GM15510 (cell line): Measurements from ENCODE around the gene ILF2.
A peak's percentile ranks its signal among the peaks of the same experiment; 100 is the strongest.

ENCODE experiments used
- POLR2A ChIP-seq: IDR thresholded peaks from 3 replicates; pipeline ENCODE4 v1.6.1; 2011; ENCODE audit warnings: borderline replicate concordance; ENCODE audit not compliant: insufficient read length; ENCODE audit errors: extremely low read depth

Gene ILF2

DNA sequence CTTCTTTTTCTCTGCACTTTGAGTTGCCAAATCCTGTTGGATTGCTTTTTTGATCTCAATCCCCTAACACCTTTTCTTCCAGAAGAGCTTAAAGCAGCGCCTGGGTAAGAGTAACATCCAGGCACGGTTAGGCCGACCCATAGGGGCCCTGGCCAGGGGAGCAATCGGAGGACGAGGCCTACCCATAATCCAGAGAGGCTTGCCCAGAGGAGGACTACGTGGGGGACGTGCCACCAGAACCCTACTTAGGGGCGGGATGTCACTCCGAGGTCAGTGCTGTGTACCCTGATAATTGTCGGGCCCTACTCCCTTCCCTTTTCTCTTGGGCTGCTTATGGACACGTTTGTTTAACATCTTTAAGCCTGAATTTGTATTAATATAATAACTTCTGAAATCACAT is 28.6 kb downstream of the ILF2 start:
- no peak for TF ChIP-seq POLR2A

- no peak for TF ChIP-seq POLR2A
Observed at GRCh38 chr1:153640861-153641260, 29.9 kb downstream of the ILF2 start.

- TF ChIP-seq POLR2A, result no peak
Observed at GRCh38 chr1:153639280-153639679, 31.5 kb downstream of the ILF2 start.

DNA sequence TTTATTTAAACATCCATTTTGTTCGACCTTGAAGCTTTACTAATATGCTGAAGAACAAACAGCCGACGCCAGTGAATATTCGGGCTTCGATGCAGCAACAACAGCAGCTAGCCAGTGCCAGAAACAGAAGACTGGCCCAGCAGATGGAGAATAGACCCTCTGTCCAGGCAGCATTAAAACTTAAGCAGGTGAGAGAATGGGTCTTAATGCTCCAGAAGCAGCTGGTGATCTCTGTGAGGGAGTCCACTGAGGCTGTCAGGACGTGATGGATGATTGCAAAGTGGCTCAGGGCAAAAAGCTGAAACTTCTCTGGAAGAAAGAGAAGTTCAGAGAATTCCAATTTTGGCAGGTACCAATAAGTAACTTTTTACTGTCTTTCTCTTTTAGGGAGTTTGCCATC is 32.5 kb downstream of the ILF2 start:
- TF ChIP-seq POLR2A, result no peak

GRCh38 chr1:153636312-153636711 is 34.5 kb downstream of the ILF2 start:
- TF ChIP-seq POLR2A, result no peak

- TF ChIP-seq POLR2A, result no peak
Observed at GRCh38 chr1:153635872-153636271, 34.9 kb downstream of the ILF2 start.

DNA sequence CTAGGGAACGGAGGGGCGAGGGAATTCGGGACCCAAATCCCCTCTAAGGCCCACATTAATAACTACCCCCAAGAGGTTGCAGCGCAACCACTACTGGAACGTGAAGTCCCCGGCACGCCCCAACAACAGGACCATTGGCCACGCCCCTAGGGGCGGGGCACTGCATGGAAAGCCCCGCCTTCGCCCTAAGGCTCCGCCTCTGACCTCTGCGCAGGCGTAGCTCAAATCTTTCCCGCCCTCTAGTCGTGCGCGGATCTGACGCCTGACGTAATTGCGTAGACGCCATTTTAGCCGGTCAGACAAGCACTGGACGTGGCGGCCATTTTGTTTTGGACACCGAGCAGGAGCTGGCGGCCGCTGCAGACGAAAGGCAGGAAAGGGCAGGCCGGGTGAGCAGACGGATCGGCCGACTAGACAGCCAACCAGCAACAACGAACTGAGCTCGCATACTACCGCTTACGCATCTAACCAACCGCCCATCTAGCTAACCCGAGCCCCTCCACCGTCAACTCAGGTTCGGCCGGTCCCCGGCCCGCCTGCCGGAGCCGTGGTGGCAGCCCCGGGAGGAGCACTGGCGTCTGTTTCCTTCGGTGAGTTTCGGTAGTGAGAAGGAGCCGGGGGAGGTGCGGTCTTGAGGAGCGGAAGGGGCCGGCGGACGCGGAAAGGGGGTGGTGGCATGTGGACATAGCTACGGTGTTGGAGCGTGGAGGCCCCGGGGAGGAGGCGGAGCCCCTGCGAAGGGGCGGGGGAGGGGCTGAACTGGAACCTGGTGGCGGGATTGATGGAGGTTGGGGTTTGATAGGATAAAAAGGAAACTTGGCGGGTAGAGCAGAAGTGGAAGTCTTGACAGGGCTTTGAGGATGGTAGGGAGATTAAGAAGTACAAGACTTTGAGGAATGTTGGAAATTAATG is 36.8 kb downstream of the ILF2 start, which contains the start of gene CHTOP:
CHTOP (plus strand) TSS at position 313 of the 912 bp plus-strand sequence. CDS start 2,523 bp downstream, outside the sequence.
- TF ChIP-seq POLR2A, result peak; percentile 90

- TF ChIP-seq POLR2A, result no peak
Observed at GRCh38 chr1:153633161-153633753, 37.5 kb downstream of the ILF2 start.

- TF ChIP-seq POLR2A, result no peak
Observed at GRCh38 chr1:153631047-153632022, 39.5 kb downstream of the ILF2 start.

- TF ChIP-seq POLR2A, result no peak
Observed at GRCh38 chr1:153630384-153630783, 40.4 kb downstream of the ILF2 start.

DNA sequence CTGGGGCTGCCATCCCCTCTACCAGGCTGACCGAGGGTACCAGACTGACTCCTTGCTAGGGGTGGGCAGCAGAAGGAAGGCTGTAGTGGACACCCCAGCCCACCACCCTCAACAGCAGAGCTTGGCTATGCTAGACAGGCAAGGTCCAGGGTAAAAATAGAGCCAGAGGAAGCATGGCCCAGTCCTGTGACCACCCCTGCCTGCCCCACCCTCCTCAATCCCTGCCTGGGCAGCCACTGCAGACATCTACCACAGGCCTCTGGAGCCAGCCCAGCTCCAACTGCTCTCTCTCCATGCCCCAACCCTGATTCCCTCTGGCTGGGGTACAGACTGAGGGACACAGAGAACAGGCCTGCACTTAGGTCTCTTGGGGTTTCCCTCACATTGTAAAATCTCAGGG is 40.8 kb downstream of the ILF2 start:
- no peak for TF ChIP-seq POLR2A

- TF ChIP-seq POLR2A, result no peak
Observed at GRCh38 chr1:153629343-153629665, 41.5 kb downstream of the ILF2 start.

DNA sequence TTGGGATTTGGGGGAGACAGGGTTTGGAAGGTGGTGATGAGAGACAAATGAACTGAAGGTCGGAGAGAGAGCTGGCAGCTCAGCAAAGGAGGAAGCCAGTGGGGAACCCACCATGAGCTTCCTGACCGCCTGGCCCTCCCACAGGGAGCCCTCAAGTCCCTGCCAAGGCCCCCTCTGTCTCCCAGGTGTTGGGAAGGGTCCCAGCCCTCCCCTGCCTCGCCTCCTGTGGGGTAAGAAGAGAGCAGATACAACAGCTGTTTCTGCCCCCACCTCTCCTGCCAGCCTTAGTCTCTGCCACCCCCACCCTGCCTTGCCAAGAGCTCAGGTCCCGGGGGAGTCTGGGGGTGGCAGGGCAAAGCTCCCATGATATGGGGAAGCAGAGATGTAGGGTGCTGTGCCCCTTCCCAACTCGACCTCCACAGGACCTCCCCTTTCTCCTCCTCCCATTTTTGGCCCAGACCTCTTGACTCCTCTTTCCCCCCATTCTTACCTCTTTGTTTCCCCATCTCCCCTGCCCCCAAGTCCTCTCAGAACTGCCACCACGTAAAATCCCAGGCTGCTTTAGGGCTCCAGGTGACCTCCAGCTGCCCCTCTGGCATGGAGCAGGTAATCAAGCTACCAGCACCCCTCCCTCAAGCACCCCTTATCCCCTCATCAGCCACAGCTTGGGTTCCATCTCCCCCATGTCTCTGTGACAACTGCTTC is 42.0 kb downstream of the ILF2 start:
- TF ChIP-seq POLR2A, result no peak

DNA sequence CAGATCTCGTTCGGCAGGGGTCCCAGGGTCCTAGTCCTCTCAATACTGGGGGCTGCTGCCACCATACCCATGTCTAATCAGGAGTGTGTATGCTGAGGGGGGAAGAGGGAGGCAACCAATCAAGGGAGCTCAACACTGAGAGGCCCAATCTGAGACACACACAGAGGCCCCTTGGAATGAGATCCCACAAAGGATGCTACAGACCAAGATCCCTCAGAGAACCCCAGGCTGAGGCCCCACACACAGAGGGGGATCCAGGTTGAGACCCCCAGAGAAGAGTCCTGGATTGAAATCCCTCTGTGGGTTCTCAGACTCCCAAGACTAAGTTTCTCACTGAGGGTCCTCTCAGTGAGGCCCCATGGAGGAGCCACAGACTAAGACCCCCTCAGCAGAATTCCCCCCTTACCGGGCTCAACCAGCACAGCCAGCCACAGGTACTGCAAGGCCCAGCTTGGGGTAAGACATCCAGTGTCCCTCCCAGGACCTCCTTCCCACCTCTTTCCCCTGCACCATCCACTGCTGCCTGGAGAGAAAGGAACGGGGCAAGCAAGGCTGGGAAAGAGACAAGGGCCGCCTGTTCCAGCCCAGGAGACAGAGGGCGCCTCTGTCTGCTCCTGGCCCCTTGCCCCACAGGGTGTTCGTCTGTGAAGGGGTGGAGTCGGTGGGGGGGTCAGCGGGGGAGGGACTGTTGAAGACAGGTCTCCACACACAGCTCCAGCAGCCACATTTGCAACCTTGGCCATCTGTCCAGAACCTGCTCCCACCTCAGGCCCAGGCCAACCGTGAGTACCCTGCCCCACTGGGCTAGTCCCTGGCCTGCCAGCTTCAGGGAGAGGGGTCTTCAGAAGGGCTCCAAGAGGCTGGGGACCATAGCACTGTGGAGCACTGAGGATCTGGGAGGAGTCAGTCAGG is 42.8 kb downstream of the ILF2 start, which contains the start of gene S100A1:
S100A1 (plus strand) TSS at position 720 of the 912 bp plus-strand sequence. CDS start 2,088 bp downstream, outside the sequence.
- no peak for TF ChIP-seq POLR2A
